Limb (tissue), 2 donors: ENCODE data around the gene GLDN.

Source experiments
- DNase-seq, 2 donors: peaks; one replicate each; pipeline ENCODE4 v3.0.0-alpha.2; 2016; ENCODE audit errors: extremely low spot score in 2 of 2

Gene GLDN

GRCh38 chr15:51356983-51357382, 15.5 kb downstream of the GLDN start:
- no peak for DNase-seq

- DNase-seq, result no peak
Observed at GRCh38 chr15:51359981-51360380, 18.5 kb downstream of the GLDN start.

- no peak for DNase-seq
Observed at GRCh38 chr15:51363383-51363782, 21.9 kb downstream of the GLDN start.

GRCh38 chr15:51365417-51365816, 24.0 kb downstream of the GLDN start:
- no peak for DNase-seq

GRCh38 chr15:51366071-51366470, 24.6 kb downstream of the GLDN start:
- DNase-seq, result no peak

- no peak for DNase-seq
Observed at GRCh38 chr15:51366920-51367319, 25.5 kb downstream of the GLDN start.

- DNase-seq, result no peak
Observed at GRCh38 chr15:51367322-51367976, 26.0 kb downstream of the GLDN start.

- DNase-seq, result no peak
Observed at GRCh38 chr15:51368307-51368706, 26.9 kb downstream of the GLDN start.

- no peak for DNase-seq
Observed at GRCh38 chr15:51368751-51369450, 27.4 kb downstream of the GLDN start.

- DNase-seq, result no peak
Observed at GRCh38 chr15:51369451-51369761, 28.0 kb downstream of the GLDN start.

GRCh38 chr15:51371266-51371665, 29.8 kb downstream of the GLDN start:
- DNase-seq, result no peak

GRCh38 chr15:51374131-51374530, 32.7 kb downstream of the GLDN start:
- no peak for DNase-seq

GRCh38 chr15:51375966-51376640, 34.6 kb downstream of the GLDN start:
- DNase-seq, result no peak

GRCh38 chr15:51377038-51377786, 35.8 kb downstream of the GLDN start:
- DNase-seq, result no peak

- DNase-seq, result no peak
Observed at GRCh38 chr15:51378406-51378805, 37.0 kb downstream of the GLDN start.

GRCh38 chr15:51379390-51379789, 37.9 kb downstream of the GLDN start:
- DNase-seq, result no peak

- DNase-seq, result peak; percentile 62 to 67
Observed at GRCh38 chr15:51380999-51381806, 39.7 kb downstream of the GLDN start.

GRCh38 chr15:51382787-51383186, 41.3 kb downstream of the GLDN start:
- DNase-seq, result peak in 1 of 2 donors; percentile 30

- no peak for DNase-seq
Observed at GRCh38 chr15:51386029-51386428, 44.6 kb downstream of the GLDN start.

- no peak for DNase-seq
Observed at GRCh38 chr15:51386486-51386885, 45.0 kb downstream of the GLDN start.

- no peak for DNase-seq
Observed at GRCh38 chr15:51386960-51387698, 45.7 kb downstream of the GLDN start.
